H1 (cell line): ENCODE measurements around the gene GRIK1. TPM values are rescaled to one million over a fixed set of nuclear protein-coding genes. Genes with fewer than 3 reads are reported as not detected.

Experiments used
- MAFK ChIP-seq: IDR thresholded peaks from 2 replicates; pipeline ENCODE4 v1.6.1; 2012; ENCODE audit warnings: low read depth, mild to moderate bottlenecking, improper control_type of control experiment, low read length
- polyA plus RNA-seq, 7 experiments: library from polyadenylated mRNA; depleted of rRNA in 3 of 7; stranded (reverse) in 5 of 7; unstranded in 2 of 7; fragments of >200 nt in 5 of 7; fragments of 200-250 nt in 2 of 7; gene quantifications; 1 replicate in 5 of 7; 2 replicates in 1 of 7; 4 replicates in 1 of 7; pipeline versions ENCODE4 v1.2.1 to v1.2.3, GENCODE V29; 2011 to 2013; ENCODE audit warnings: missing spikeins in 2 of 7, mixed read lengths in 2 of 7
- total RNA-seq: library from RNA; stranded (reverse); fragmentation: NEBNext Ultra II Directional; extraction: Animal tissue kit (Norgen Biotek cat#: 25700); gene quantifications from 2 replicates; pipeline ENCODE4 v1.2.1, GENCODE V29; 2021

Gene GRIK1
- total and polyA plus RNA-seq, 2 of the 8 experiments (the other 6 are each of a cell fraction or from before 2014, with no cell fraction given), result 0.11 to 0.32 TPM

DNA sequence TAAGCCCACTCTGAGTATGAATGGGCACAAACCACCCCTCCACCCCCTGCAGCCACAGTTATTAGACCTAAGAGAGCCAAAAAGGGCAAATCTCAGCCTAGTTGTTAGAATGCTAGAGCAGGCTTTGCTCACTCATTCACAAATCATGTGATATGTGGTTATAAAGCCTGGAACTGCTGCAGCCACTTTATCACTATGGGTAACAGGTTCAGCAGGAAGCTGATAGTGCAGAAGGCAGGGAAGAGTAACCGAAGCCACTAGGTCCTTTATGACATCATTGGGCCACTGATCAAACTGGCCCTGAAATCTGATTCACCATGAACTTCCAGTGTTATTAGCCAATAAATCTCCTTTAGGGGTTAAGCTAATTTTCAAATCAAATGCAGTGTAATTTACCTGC is 134.7 kb downstream of the GRIK1 start (continued):
- TF ChIP-seq MAFK, result no peak
